Stimulated activated CD4-positive, alpha-beta T cell treated with anti-CD3 and anti-CD28 coated beads, Interleukin-1b, Interleukin-23, amount 100 ng/mL, for 24 hours (primary cell): ENCODE data around the gene PTGDS.
A peak's percentile ranks its signal among the peaks of the same experiment; 100 is the strongest.

Source experiments
- DNase-seq, 4 experiments: peaks; one replicate each; pipeline ENCODE4 v3.0.0-alpha.2; 2020; ENCODE audit warnings: low read depth in 4 of 4, low spot score in 1 of 4

The PTGDS gene

DNA sequence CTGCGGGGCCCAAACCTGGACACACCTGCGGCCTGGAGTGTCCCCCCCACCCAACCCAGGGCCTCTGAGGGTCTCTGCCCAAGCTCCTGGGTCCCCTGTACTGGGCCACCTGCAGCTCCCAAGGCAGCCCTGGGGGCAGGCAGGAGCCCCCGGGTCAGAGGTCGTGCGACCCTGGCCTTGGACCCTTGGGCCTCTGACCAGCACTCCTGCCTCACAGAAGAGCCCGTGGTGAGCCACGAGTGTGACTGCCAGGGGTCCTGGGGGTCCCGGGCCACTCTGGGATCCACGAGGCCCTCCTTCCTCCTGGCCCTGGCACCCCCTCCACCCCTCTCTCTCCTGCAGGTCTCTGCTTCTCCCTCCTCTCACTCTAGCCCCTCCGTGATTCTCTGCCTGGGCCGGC is 5.0 kb upstream of the PTGDS start:
- DNase-seq, result no peak

DNA sequence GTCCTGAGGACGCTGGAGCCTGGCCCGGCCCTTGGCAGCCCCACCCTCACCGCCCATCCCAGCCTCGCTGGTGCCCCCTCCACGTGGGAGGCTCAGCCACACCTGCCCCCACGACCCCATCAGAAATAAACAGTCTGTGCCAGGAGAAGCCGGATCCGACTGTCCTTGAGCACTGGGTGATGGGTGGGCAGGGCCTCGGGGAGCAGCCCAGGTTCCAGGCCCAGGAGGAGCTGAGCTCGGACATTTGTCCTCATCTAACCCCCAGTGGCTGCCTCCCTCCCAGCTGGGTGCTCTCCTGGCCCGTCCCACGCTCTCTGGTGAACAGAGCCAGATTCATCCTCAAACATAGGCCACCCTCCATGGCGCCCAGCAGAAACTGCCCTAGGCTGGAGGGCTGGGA is 4.6 kb upstream of the PTGDS start:
- no peak for DNase-seq

DNA sequence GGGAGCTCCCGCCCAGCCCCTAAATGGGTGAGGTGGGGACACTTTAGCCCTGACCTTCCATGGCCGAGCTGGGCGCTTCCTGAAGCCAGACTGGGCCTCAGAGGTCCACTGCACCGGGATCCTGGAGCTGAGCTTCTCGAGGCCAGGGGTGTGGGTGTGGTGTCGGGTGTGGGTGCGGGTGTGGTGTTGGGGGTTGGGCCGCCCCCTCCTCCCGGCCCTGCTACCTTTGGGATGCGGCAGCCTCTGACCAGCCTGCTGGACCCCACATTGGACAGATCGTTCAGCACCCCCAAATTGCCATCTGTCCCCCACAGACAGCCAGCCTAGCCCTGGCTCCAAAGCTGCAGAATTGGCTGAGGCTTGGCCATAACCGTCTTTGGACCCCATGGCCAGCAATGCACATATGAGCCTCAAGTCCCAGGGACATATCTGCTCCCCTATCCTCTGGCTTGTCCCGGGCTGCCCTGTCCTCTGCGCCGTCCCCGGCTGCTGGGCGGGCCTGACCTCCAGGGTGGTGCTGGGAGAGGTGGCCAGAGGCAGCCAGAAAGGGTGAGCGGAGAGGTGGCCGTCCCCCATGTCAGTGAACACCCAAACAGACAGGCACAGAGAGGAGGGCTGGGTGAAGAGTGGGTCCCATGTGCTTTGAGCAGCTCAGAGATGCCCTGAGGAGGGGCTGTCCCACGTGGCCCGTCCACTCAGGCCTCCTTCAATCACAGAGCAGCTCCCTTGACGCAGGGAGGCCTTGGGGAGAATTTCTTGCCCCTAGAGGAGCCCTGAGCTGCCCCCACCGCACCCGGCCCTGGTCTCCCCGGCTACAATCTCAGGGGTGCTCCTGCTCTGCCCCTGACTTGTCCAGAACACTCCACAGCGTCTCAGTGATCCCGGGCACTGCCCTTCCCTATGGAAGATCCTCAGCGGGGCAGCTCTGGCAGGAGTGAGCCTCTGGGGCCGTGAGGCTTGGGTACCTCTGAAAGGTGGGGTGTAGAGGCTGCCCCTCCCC is 3.4 kb upstream of the PTGDS start:
- DNase-seq, result no peak

DNA sequence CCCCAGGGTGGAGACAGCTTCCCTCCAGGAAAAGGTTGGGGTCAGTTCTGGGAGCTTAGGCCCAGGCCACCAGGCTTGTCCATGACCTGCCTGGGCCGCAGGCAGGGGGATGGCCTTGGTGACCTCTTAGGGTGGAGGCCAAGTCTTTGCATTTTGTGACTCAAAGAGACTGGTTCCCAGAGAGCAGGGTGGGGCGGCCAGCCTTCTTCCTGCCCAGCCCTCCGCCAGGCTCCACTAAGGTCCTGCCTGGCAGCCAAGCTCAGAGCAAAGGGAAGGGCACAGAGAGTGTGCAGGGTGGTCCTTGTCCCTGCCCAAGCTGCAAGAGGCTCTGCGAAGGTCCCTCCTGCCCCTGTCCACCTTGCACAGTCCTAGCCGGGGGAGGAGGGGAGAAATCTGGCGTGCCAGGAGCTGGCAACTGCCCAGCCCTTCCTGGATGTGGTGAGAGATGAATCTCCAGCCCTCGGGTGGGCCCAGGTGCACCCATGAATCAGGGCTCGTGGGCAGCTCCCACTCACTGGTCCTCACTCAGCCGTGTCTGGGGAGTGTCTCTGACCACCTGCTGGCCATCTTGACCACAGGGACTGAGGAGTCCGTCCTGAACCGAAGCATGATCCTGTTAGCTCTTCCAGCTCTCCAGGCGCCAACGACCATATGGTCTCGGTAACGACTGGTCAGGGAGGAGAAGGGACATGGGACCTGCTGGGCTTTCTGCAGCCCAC is 2.3 kb upstream of the PTGDS start:
- no peak for DNase-seq

DNA sequence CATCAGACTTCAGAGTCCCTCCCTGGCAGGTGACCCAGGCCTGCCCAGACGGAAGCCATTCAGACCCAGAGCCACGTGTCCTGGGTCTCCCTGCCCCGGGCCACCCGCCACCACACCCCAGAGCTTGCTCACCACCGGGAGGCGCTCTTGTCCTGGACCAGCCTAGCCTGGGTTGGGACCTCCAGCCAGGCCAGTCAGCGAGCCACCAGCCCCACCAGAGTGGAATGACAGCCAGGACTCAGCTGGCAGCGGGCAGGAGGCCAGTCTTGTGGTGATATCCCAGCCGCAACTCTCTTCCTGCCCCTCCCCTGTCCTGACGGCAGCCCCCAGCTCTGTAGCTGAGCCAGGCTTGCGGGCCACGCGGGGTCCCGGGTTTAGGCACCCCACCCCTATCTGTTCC is 1.7 kb upstream of the PTGDS start:
- no peak for DNase-seq

DNA sequence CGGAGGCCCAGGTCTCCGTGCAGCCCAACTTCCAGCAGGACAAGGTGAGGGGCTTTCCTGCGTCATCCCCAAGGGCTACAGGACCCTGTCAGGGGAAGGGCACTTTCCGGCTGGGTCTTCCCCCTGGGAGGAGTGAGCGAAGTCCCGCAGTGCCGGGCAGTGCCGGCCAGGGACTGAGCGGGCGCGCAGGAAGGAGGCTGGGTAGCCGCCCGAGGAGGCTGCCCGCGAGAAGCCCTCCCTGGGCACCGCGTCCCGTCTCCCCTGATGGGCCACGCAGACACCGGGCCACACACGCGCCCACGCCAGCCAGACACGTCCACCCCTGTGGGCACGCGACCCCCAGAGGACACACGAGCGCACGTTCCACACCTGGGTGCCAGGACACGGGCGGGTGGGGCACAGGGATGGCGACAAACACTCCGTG is 357 bp downstream of the PTGDS start:
- no peak for DNase-seq

DNA sequence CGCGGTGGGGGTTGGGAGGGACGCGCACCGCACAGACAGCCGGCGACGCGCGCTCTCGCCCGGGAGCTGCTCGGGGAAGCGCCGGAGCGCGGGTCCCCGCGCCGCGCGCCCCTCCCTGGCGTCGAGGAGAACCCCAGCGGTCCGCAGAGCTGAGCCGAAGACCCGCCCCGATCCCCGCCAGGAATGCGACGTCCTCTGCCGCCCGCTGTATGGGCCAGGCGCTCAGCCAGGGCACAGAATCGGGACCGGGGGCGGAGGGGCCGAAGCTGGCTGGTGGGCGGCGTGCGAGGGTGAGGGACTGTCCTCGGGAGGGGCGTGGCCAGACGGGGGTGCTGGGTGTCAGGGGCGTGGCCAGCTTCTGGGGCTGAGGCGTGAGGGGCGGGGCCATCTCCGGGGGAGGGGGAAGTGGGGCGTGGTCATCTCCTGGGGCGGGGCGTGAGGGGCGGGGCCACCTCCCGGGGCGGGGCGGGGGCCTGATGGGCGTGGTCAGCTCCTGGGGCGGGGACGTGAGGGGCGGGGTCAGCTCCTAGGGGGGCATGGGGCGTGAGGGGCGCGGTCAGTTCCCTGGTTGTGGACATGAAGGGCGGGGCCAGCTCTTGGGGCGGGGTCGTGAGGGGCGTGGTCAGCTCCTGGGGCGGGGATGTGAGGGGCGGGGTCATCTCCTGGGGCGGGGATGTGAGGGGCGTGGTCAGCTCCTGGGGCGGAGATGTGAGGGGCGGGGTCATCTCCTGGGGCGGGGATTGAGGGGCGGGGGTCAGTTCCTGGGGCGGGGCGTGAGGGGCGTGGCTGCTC is 965 bp downstream of the PTGDS start:
- peak; percentile 30 to 53 (median 42) for DNase-seq

DNA sequence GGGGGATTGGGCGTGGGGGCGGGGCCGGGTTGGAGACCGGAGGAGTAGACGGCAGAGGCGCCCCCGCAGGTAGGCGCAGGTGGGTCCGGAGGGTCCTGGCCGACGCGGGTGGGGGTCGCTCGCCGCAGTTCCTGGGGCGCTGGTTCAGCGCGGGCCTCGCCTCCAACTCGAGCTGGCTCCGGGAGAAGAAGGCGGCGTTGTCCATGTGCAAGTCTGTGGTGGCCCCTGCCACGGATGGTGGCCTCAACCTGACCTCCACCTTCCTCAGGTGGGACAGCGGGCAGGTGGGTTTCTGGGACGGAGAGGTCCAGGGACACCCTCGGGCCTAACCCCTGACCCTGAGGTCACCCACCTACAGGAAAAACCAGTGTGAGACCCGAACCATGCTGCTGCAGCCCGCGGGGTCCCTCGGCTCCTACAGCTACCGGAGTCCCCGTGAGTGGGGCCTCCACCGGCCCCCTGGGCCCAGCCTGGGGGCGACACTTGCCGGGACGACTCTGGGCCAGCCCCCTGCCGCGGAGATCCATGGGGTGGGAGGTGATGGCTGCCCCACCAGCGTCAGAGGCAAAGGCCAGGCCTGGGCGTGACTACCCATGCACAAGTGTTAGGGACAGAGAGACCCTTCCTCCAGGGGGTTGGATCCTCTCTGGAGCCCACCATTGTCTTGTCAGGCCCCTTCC is 1.7 kb downstream of the PTGDS start:
- DNase-seq, result no peak

DNA sequence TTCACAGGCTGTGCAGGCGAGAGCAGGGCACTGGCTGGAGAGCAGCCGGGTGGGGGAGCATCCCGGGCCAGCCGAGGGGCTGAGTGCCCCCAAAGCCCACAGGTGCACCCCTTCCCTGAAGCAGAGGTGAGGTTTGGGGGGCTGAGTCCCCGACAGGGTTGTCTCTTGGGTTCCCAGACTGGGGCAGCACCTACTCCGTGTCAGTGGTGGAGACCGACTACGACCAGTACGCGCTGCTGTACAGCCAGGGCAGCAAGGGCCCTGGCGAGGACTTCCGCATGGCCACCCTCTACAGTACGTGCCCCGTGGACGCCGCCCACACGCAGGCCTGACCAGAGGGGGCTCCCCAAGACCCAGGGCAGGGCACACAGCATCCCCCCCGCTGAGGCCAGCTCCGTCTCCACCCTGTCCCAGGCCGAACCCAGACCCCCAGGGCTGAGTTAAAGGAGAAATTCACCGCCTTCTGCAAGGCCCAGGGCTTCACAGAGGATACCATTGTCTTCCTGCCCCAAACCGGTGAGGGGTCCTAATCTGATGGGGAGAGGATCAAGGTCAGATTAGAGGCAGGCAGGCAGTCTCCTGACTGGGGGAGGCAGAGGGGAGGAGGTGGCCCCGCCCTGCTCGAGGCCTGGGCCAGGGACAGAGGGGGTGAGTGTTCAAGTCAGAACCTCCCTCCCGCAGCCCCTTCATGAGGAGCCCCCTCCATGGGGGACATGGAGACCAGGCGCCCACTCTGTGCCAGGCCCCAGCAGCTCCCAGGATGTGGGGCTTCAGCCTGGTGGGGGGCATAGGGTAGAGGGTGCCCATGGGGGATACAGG is 2.7 kb downstream of the PTGDS start:
- no peak for DNase-seq

DNA sequence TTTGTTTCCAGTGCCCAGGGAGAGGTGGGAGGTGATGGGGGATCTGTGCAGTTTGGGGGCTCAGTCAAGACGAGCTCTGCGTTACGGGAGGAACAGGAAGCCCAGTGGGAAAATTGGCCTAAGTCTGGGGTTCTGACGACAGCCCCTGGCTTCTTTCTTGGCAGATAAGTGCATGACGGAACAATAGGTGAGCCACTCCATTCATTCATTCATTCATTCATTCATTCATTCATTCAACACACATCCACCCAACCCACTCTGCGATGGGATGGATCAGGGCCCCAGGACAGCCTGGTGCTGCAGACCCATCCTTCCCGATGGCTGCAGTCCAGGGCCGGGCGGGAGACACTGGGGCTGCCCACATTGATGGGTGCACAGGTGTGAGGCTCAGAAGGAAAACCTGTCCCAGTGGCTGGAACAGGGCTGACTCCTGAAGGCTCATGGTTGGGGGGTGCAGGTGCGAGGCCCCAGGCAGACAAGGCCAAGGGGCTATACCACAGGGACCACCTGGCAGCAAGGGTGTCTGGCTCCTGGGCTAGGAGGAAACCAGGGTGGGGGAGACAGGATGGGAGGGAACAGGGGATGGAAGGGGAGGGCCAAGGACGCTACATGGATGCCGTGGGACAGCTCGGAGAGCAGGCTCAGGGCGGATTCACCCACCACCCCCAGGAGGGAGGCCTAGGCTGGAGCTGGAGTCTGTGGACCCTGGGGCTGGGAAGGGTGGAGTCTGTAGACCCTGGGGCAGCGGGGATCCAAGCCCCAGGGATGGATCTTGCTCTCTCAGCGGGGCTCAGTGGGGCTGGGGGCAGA is 3.6 kb downstream of the PTGDS start:
- DNase-seq, result no peak

DNA sequence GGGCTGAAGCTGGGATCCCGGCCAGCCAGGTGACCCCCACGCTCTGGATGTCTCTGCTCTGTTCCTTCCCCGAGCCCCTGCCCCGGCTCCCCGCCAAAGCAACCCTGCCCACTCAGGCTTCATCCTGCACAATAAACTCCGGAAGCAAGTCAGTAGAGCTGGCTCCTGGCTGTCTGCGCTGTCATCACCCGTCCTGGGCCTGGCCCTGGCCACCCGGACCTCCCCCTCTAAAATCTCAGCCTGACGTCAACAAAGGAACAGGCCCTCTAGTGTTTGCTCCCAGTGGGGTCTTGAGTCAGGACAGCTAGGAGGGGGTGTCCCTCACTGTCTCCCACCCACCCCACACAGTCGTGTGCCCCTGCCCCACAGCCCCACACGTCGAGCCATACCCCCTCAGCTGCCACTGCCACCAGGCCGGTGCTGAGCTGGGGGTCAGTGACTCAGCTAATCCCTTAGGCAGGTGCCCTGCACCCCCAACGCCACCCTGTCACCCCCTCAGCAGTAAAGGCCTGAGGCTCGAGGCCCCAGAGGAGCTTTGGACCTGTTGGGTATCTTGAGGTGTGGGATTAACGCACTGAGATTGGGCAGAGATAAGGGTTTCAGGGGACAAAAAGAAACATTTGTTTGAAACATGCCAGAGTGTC is 4.4 kb downstream of the PTGDS start:
- DNase-seq, result no peak

DNA sequence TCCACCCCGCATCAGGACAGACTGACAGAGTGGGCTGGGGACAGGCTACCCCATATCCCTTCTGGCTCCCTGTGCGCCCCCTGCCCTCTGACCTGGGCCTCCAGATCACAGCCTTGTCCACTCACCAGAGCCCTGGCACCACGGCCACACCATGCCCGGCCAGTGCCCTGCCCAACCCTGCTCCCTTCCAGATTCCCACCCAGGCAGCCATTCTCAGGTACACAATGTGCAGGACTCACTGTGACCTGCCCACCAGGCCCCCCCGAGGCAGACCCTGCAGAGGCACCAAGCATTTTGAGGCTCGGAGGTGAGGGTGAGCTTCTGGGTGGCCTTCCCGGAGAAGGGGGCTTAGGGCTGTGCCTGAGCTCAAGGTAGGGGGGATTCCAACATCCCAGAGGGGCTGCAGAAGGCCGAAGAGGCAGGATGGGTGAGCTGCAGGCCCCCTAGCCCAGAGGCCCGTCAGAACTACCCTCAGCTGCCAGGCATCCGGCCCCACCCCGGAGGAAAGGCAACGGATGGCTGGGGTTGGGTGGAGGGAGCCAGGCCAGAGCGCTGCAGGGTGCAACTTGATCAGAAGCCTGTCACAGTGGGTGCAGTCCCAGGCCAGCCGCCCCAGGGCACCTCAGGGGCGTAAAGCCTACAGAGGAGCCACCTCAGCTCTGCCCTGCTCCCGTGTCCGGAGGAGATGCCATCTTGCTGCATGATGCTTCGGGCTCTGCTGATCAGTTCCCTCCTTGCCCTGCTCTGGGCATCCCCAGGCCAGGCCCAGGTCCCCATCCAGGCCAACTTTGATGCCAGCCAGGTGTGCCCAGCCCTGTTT is 5.1 kb downstream of the PTGDS start, which contains the start of gene LCNL1:
Gene LCNL1, plus strand, starts transcription at position 762 of the 820 bp plus-strand sequence. CDS start 594 bp downstream, outside the sequence.
- no peak for DNase-seq

DNA sequence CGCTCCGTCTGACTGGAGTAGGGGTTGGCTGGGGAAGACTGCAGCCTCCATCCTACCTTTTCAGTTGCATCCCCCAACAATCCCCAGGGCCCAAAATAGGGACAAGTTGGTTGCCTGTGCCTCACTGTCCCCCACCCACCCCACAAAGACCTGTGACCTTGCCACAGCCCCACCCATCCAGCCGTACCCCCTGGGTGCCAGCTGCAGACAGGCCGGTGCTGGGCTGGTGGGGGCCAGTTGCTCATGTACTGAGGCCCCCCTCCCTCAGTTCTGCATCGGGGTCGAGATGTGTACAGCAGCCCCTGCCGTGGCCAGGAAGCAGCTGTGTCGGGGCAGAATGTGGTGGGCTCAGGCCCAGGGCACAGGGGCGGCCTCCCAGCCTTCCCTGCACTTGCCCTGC is 5.9 kb downstream of the PTGDS start:
- DNase-seq, result no peak

DNA sequence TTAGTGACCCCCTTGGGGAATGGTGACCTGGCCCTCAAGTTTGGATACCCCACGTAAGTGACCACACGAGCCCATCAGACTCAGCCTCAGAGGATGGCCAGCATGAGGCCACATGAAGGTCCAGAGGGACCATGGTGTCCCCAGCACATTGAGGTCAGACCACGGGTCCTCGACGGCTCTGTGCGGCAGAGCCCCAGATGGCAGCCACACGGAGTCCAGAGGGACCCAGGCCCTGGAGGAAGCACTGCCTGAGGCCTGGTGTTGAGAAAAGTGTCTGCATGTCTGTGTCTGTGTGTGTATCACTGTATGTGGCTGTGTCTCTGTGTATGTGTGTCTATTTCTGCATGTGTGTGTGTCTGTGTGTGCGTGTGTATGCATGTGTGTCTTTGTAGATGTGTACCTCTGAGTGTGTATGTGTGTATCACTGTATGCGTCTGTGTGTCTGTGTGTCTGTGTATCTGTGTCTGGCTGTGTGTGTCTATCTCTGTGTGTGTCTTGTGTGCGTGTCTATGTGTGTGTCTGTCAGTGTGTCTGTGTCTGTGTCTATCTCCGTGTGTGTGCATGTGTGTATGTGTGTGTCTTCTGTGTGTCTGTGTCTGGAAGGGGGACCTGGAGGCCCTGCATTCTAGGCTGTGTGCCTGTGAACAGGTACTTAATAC is 6.5 kb downstream of the PTGDS start:
- DNase-seq, result no peak

DNA sequence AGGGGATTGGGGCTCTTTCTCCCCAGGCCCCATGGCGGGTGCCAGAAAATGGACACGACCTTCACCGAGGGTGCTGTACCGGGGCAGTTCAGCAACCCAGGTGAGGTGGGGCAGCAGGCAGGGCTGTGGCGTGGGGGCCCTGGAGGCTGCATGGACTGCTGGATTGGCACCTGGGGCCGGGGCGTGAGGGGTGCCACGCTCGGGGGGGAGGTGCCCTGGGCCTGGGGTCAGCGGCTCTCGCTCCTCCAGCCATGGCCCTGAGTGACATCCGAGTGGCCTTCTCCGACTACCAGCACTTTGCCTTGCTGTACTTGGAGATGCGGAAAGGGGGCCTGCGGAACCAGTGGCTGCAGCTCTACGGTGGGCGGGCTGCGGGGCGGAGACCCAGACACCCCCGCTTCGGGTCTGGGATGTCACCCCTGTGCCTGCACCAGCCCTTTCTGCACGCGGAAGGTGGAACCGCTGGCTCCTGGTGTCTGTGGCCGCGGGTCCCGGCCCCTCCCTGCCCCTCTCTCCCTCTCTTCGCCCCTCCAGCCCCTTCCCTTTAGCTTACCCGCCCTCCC is 7.2 kb downstream of the PTGDS start:
- no peak for DNase-seq

DNA sequence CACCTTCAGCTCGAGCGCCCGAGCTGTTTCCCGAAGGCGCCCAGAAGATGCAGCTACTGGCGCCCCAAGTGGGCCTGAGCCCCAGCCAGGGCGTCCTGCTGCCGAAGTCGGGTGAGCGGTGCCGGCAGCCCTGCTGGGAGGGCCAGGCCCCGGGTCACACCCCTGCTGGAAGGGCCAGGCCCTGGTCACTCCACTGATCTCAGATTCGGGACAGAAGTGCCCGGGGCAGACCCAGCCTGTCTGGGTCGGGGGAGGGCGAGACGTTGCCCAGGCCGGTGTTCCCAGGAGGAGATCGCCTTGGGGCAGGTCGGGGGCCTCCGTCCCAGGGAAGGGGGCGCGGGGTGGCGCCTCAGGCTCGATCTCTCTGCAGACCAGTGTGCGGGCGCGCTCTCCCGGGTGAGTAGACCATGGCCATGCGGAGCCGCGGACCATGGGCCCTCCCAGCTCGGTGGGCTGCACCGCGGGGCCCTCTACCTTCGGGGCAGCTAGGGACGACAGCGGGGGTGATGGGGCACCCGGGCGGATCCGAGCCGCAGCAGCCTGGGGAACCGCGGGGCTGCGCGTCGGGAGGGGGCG is 7.8 kb downstream of the PTGDS start:
- no peak for DNase-seq

DNA sequence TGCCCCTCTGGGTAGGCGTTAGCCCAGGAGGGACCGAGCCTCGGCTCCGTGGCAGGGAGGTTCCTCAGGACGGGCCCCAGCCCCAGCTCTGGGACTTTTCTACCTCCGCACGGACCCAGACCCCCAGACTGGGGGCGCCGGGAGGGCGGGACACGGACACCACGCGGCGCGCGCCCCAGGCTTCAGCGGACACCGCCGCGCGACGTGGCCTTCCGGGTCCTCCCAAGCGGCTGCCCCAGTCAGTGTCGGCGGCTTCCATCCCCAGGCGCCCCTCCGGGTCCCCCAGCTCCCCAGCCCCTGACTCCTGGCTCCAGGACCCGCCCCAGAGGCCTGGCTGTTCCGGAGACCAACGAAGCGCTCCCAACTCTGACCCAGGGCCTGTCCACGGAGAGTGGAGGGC is 8.5 kb downstream of the PTGDS start:
- DNase-seq, result no peak
